ENCODE data around the gene TEKT3. TPM values are rescaled to one million over a fixed set of nuclear protein-coding genes. Genes with fewer than 3 reads are reported as not detected.

The TEKT3 gene
- total RNA-seq, 1 donor = not detected

- H3K4me1 ChIP-seq (ENCODE audit: insufficient read depth, low read length) = no peaks in the 10 kb centered on the region
- H3K9me3 ChIP-seq (ENCODE audit: low read depth, low read length) = peaks cover 10% of the 10 kb centered on the region
- H3K4me3 ChIP-seq (ENCODE audit: low read length) = no peak overlapping the region
- H3K27me3 ChIP-seq (ENCODE audit: insufficient read depth, low read length) = peaks cover 27% of the 10 kb centered on the region
Measured at GRCh38 chr17:15334266-15334665, 7.1 kb downstream of the TEKT3 start.

DNA sequence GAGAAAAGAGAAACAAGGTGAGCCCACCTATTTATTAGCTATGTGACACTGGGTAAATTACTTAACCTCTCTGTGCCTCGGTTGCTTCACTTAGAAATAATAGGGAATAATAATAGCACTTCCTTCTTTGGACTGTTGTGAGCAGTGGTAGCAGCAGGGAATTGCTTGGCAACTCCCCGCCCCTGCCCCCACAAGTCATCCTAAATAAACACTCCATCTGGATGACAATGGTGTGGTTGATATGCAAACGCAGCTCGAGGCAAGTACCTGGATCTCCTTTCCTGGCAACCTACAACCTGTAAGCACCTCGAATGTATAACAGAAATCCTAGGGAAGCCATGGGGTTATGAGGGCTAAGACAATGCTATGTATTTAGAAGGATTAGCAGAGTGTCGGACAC lies 9.1 kb downstream of the TEKT3 start:
- Histone ChIP-seq H3K27me3 (ENCODE audit: insufficient read depth, low read length) (peaks cover 24% of the 10 kb centered on the region), H3K4me1 (ENCODE audit: insufficient read depth, low read length) (no peaks in the 10 kb centered on the region), H3K4me3 (ENCODE audit: low read length) (no peak overlapping the region), H3K9me3 (ENCODE audit: low read depth, low read length) (peaks cover 10% of the 10 kb centered on the region)

DNA sequence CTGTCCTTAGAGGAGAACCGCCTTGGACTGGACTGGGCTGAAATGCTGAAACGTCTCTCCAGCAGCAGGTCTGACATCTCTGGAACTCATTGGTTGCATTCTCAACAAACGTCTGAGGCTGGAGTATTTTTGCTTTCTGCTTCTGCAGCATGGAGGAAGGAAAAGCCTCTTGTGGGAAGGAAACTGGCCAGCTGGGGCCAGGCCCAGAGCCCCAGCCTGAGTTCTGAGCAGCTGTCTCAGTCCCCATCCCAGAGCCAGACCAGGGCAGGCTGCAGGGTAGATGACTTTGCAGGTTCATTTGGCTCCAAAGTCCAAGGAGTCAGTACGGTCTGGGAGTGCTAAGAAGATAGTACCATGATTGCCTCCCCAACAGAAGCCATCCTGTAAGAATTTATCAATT lies 18.3 kb downstream of the TEKT3 start:
- Histone ChIP-seq H3K27me3 (ENCODE audit: insufficient read depth, low read length) (peaks cover 6% of the 10 kb centered on the region), H3K9me3 (ENCODE audit: low read depth, low read length) (no peaks in the 10 kb centered on the region), H3K4me3 (ENCODE audit: low read length) (no peak overlapping the region), H3K4me1 (ENCODE audit: insufficient read depth, low read length) (no peaks in the 10 kb centered on the region)

DNA sequence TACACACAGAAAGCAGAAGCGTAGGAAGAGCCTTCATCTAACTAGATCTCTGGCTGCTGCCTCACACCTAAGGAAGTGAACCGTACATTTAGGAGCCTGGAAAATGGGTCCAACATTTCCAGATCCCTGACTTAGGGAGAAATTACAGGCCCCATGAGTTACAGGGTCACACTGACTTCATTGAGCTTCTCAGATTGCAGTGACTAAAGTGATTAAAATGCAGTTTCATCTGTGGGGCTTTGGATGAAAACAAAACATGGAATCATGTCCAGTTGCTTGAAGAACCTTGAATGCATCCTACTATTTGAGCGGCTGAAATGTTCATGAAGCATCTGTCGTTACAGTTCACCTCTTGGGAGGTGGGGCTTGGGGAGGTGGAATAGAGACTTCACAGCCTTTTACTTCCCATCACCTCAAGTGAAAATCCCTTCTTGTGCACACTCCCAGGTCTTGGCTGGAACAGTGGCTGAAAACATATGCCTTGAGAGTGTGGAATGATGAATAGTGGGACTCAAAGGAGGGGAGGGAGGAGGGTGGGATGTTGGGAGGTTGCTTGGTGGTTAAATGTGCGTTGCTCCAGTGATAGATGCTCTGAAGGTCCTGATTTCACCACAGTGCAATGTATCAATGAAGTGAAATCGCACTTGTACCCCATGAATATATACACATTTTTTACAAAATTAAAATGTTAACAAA lies 19.7 kb downstream of the TEKT3 start:
- H3K9me3 ChIP-seq (ENCODE audit: low read depth, low read length) = no peaks in the 10 kb centered on the region
- no peaks in the 10 kb centered on the region for H3K4me1 ChIP-seq (ENCODE audit: insufficient read depth, low read length)
- H3K27me3 ChIP-seq (ENCODE audit: insufficient read depth, low read length) = peaks cover 3% of the 10 kb centered on the region
- no peak overlapping the region for H3K4me3 ChIP-seq (ENCODE audit: low read length)

GRCh38 chr17:15319452-15320010 lies 21.9 kb downstream of the TEKT3 start:
- no peaks in the 10 kb centered on the region for H3K9me3 ChIP-seq (ENCODE audit: low read depth, low read length)
- H3K4me1 ChIP-seq (ENCODE audit: insufficient read depth, low read length) = no peaks in the 10 kb centered on the region
- H3K27me3 ChIP-seq (ENCODE audit: insufficient read depth, low read length) = peaks cover 3% of the 10 kb centered on the region
- no peak overlapping the region for H3K4me3 ChIP-seq (ENCODE audit: low read length)

GRCh38 chr17:15311996-15312395 lies 29.4 kb downstream of the TEKT3 start:
- no peaks in the 10 kb centered on the region for H3K27me3 ChIP-seq (ENCODE audit: insufficient read depth, low read length)
- H3K4me1 ChIP-seq (ENCODE audit: insufficient read depth, low read length) = no peaks in the 10 kb centered on the region
- H3K4me3 ChIP-seq (ENCODE audit: low read length) = no peak overlapping the region
- H3K9me3 ChIP-seq (ENCODE audit: low read depth, low read length) = no peaks in the 10 kb centered on the region

DNA sequence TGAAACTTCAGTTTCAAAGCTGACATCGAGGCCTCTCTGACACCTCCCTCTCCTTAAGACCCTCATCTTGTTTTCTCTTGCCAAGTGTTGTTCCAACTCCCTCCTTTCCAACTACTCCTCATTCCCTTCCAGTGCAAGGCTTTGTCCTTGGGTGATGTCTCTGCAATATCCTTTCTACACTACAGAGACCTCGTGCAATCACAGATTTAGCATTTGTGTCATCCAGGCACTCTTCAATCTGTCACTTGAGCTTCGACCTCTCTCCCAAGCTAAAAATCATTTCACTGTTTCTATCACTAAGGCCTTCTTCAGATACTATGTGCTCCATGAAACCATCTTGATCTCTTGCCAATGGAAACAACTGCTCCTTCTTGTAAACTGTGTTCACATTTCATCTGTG lies 31.6 kb downstream of the TEKT3 start:
- Histone ChIP-seq H3K27me3 (ENCODE audit: insufficient read depth, low read length) (no peaks in the 10 kb centered on the region), H3K4me1 (ENCODE audit: insufficient read depth, low read length) (no peaks in the 10 kb centered on the region), H3K9me3 (ENCODE audit: low read depth, low read length) (no peaks in the 10 kb centered on the region), H3K4me3 (ENCODE audit: low read length) (no peak overlapping the region)

DNA sequence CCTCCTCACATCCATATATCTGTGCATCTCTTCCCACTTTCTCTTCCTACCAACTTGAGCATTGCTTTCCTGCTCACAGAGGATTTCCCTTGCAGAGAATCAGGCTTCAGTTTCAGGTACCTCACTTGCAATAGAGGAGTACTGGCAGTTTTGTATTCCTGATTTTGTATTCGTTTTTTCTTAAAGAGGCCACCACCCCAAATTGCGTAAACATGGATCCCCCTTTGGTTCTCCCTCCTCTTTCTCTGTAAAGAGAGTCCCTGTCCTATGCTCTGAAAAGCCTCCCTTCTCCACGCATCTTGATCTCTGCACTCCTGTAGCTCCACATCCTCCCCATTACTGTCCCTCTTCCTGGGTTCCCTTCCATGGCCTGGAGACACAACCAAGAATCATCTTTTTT lies 32.2 kb downstream of the TEKT3 start:
- no peaks in the 10 kb centered on the region for H3K4me1 ChIP-seq (ENCODE audit: insufficient read depth, low read length)
- no peak overlapping the region for H3K4me3 ChIP-seq (ENCODE audit: low read length)
- H3K9me3 ChIP-seq (ENCODE audit: low read depth, low read length) = no peaks in the 10 kb centered on the region
- H3K27me3 ChIP-seq (ENCODE audit: insufficient read depth, low read length) = peaks cover 2% of the 10 kb centered on the region

GRCh38 chr17:15308758-15309157 lies 32.6 kb downstream of the TEKT3 start:
- Histone ChIP-seq H3K4me3 (ENCODE audit: low read length) (no peak overlapping the region), H3K27me3 (ENCODE audit: insufficient read depth, low read length) (peaks cover 2% of the 10 kb centered on the region), H3K4me1 (ENCODE audit: insufficient read depth, low read length) (no peaks in the 10 kb centered on the region)

GRCh38 chr17:15307710-15308111 lies 33.7 kb downstream of the TEKT3 start:
- peaks cover 2% of the 10 kb centered on the region for H3K27me3 ChIP-seq (ENCODE audit: insufficient read depth, low read length)
- no peak overlapping the region for H3K4me3 ChIP-seq (ENCODE audit: low read length)
- H3K9me3 ChIP-seq (ENCODE audit: low read depth, low read length) = no peaks in the 10 kb centered on the region
- no peaks in the 10 kb centered on the region for H3K4me1 ChIP-seq (ENCODE audit: insufficient read depth, low read length)

More at GRCh38 chr17:15308758-15309157, 32.6 kb downstream of the TEKT3 start:
- no peaks in the 10 kb centered on the region for H3K9me3 ChIP-seq (ENCODE audit: low read depth, low read length)

GRCh38 chr17:15303851-15304250 lies 37.5 kb downstream of the TEKT3 start:
- H3K4me3 ChIP-seq (ENCODE audit: low read length) = no peak overlapping the region

DNA sequence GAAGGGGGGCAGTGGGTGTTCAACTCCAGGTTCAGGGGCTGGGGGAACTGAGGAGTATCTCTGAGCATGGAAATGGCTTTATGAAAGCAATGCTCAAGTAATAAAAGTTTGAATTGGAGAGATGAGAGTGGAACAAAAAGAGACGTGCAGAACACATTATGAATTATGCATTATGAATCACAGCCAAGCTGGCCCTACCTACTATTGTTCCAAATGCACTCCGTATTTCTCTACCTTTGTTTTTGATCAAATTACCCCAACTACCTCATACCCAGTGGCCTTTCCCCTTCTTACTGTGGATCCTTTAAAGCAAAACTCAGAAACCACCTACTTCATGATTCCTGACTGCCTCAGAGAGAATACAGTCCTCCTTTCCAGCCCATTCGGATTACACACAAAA lies 38.1 kb downstream of the TEKT3 start:
- H3K4me1 ChIP-seq (ENCODE audit: insufficient read depth, low read length) = no peaks in the 10 kb centered on the region

More at GRCh38 chr17:15303851-15304250, 37.5 kb downstream of the TEKT3 start:
- no peaks in the 10 kb centered on the region for H3K4me1 ChIP-seq (ENCODE audit: insufficient read depth, low read length)
- H3K27me3 ChIP-seq (ENCODE audit: insufficient read depth, low read length) = peaks cover 2% of the 10 kb centered on the region
- H3K9me3 ChIP-seq (ENCODE audit: low read depth, low read length) = no peaks in the 10 kb centered on the region

GRCh38 chr17:15301845-15302244 lies 39.6 kb downstream of the TEKT3 start:
- Histone ChIP-seq H3K27me3 (ENCODE audit: insufficient read depth, low read length) (peaks cover 2% of the 10 kb centered on the region), H3K4me1 (ENCODE audit: insufficient read depth, low read length) (no peaks in the 10 kb centered on the region), H3K9me3 (ENCODE audit: low read depth, low read length) (no peaks in the 10 kb centered on the region), H3K4me3 (ENCODE audit: low read length) (no peak overlapping the region)

More for the DNA sequence above, 38.1 kb downstream of the TEKT3 start:
- H3K4me3 ChIP-seq (ENCODE audit: low read length) = no peak overlapping the region
- no peaks in the 10 kb centered on the region for H3K9me3 ChIP-seq (ENCODE audit: low read depth, low read length)
- peaks cover 2% of the 10 kb centered on the region for H3K27me3 ChIP-seq (ENCODE audit: insufficient read depth, low read length)

DNA sequence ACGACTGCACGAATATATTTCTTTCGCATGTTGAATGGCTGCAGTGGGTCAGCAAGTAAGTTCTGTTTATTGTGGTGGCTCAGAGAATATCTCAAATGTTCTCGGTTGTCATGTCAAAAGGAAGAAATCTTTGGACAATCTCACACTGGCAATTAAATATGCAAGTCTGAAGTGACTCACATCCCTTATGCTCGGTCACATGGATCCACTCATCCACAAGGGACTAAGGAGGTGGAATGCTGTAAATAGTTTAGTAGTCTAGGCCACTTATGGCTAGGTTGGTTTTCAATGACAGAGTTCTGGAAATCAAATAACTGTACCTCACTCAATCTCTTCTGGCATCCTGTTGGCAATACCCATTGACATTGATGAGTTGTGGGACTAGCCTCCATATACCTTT lies 43.2 kb downstream of the TEKT3 start:
- Histone ChIP-seq H3K4me3 (ENCODE audit: low read length) (no peak overlapping the region), H3K27me3 (ENCODE audit: insufficient read depth, low read length) (no peaks in the 10 kb centered on the region), H3K4me1 (ENCODE audit: insufficient read depth, low read length) (no peaks in the 10 kb centered on the region), H3K9me3 (ENCODE audit: low read depth, low read length) (no peaks in the 10 kb centered on the region)

GRCh38 chr17:15293558-15293957 lies 47.8 kb downstream of the TEKT3 start:
- Histone ChIP-seq H3K27me3 (ENCODE audit: insufficient read depth, low read length) (no peaks in the 10 kb centered on the region), H3K9me3 (ENCODE audit: low read depth, low read length) (no peaks in the 10 kb centered on the region), H3K4me3 (ENCODE audit: low read length) (no peak overlapping the region), H3K4me1 (ENCODE audit: insufficient read depth, low read length) (no peaks in the 10 kb centered on the region)

Measured in mononuclear cell (primary cell).